Hematopoietic multipotent progenitor cell treated with erythropoietin and hydrocortisone succinate and interleukin-3 and kit ligand, for 17 days (in vitro differentiated cells): ENCODE measurements around the gene CALCB.

Experiments used
- DNase-seq: peaks from one replicate; pipeline ENCODE4 v3.0.0-alpha.2; 2015; ENCODE audit warnings: low spot score

Gene CALCB

GRCh38 chr11:15074206-15075161 is 1.1 kb downstream of the CALCB start:
- DNase-seq: no peak

- DNase-seq: no peak
These were observed 1.8 kb downstream of the CALCB start for GRCh38 chr11:15075162-15075526.

- DNase-seq: no peak
These were observed 17.8 kb downstream of the CALCB start for GRCh38 chr11:15091175-15091574.

- DNase-seq: no peak
These were observed 18.2 kb downstream of the CALCB start for GRCh38 chr11:15091625-15092024.

GRCh38 chr11:15093432-15093831 is 20.0 kb downstream of the CALCB start:
- no peak for DNase-seq

- no peak for DNase-seq
These were observed 22.4 kb downstream of the CALCB start for GRCh38 chr11:15095736-15096228.

GRCh38 chr11:15097411-15097810 is 24.0 kb downstream of the CALCB start:
- no peak for DNase-seq

- no peak for DNase-seq
These were observed 25.9 kb downstream of the CALCB start for GRCh38 chr11:15099267-15099666.

GRCh38 chr11:15101072-15101709 is 27.8 kb downstream of the CALCB start:
- DNase-seq: peak; percentile 12

- no peak for DNase-seq
These were observed 30.8 kb downstream of the CALCB start for GRCh38 chr11:15104166-15104565.

GRCh38 chr11:15106201-15106965 is 33.0 kb downstream of the CALCB start:
- no peak for DNase-seq

- no peak for DNase-seq
These were observed 34.5 kb downstream of the CALCB start for GRCh38 chr11:15107730-15108515.

GRCh38 chr11:15108592-15109130 is 35.3 kb downstream of the CALCB start:
- DNase-seq: no peak

- DNase-seq: no peak
These were observed 36.2 kb downstream of the CALCB start for GRCh38 chr11:15109602-15110001.

- DNase-seq: no peak
These were observed 37.8 kb downstream of the CALCB start for GRCh38 chr11:15111215-15111614.

- DNase-seq: no peak
These were observed 38.7 kb downstream of the CALCB start for GRCh38 chr11:15112131-15112541.

- no peak for DNase-seq
These were observed 40.0 kb downstream of the CALCB start for GRCh38 chr11:15113381-15113780.

- DNase-seq: no peak
These were observed 41.4 kb downstream of the CALCB start, which contains the start of gene INSC for GRCh38 chr11:15114501-15115475. INSC (plus strand) TSS chr11:15114923; CDS start chr11:15149175, 34,252 bp downstream.

- DNase-seq: no peak
These were observed 42.3 kb downstream of the CALCB start for GRCh38 chr11:15115686-15116085.

GRCh38 chr11:15117751-15118150 is 44.4 kb downstream of the CALCB start:
- no peak for DNase-seq
